GM19468 (cell line): Measurements from ENCODE around the gene ADPRS.

ENCODE experiments used
- ATAC-seq: cut with Tn5 transposase; IDR thresholded peaks from one replicate; pipeline ENCODE4 v1.9.1; 2021; ENCODE audit warnings: mild to moderate bottlenecking, moderate library complexity, moderate number of reproducible peaks; ENCODE audit not compliant: unreplicated experiment; ENCODE audit errors: extremely low read depth

ADPRS gene

DNA sequence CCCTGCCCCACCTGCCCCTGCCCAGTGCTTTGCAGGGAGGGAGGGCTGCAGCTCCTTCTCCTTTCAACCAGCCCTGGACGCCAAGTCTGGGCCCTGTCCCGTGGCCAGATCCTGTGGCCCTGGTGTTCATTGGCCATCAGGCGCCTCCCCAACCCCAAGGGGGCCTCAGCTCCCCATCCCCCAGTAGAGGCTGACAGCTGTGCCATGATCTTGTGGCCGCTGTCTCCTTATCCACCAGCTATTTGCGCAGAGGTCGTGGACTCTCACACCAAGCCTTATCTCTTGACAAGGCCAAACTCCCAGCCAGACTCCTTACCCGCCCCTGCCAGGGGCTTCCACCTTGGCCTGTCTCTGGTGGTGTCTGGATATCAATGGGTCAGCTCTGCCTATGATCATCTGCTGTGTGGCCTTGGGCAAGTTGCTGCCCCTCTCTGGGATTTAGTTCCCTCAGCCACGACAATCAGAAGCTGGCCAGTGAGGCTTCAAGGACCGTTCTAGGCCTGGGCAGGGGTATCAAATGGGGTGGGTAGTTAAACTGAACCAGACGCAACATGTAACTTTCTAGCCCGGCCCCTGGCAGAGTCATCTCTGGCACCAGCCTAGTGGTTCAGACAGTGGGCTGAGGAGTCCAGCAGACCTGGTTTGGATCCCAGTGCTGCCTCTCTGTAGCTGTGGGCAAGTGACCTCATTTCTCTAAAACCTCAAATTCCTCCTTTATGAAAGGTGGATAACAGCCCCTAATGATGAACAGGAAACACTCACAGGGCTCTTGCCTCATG lies 39.6 kb downstream of the ADPRS start:
- ATAC-seq: no peak

DNA sequence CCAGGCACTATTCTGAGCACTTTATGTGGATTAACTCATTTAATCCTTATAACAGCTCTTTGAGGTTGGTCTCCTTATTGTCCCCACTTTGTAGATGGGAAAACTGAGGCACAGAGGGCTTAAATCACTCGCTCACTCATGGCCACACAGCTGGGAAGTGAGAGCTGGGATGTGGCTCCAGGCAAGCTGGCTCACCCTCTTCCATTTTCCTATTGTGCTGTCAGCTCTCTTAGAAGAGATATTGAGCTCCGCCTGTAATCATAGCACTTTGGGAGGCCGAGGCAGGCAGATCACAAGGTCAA lies 40.2 kb downstream of the ADPRS start:
- no peak for ATAC-seq

DNA sequence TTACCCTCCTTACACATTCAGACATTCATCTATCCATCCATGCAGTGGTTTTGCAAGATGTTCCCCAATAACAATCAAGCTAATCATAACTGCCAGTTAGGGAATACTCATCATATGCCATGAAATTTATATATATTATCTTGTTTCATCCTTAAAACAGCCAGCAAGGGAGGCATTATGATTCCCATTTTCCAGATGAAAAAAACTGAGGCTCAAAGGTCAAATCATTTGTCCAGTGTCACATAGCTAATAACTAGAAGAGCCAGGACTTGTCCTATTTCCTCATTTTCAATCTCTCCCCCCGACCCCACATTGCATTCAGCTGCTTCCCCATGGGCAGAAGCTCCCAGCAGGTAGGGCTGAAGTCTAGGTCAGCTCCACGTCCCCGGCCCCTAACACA lies 43.3 kb downstream of the ADPRS start:
- ATAC-seq: no peak

DNA sequence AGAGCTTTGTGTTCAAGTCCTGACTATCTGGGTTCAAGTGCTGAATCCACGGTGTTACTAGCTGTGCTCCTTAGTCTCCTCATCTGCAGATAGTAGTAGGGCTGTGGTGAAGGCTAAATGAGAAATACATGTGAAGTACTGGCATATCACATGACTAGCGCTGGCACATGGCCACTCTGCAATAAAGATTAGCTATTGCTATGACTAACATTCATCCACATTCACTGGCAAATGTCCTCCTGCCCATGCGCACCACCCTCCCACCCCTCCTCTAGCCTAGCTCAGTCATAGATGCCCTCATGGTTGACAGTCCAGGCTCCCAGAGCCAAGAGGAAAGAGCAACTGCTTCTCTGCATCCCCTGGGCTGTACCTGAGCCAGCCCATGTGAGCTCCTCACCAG lies 44.8 kb downstream of the ADPRS start:
- ATAC-seq: no peak

DNA sequence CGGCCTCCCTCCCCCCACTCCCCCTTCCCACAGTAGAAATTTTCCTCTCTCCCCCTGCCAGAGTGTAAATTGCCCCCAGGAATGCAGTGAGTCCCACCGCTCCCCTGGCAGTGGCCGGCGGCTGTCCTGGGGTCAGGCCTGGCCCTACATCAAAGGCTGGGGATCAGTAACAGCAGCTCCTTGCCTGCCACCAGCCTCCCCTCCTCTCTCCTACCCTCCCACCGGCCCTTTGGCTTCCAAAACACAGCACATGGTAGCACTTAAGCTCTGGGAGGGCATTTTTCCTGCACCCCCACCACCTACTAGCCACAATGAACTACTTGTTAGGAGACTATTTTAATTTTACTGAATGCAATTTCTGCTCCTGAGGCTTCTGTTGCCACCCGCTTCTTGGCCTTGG lies 45.3 kb downstream of the ADPRS start:
- ATAC-seq: no peak

DNA sequence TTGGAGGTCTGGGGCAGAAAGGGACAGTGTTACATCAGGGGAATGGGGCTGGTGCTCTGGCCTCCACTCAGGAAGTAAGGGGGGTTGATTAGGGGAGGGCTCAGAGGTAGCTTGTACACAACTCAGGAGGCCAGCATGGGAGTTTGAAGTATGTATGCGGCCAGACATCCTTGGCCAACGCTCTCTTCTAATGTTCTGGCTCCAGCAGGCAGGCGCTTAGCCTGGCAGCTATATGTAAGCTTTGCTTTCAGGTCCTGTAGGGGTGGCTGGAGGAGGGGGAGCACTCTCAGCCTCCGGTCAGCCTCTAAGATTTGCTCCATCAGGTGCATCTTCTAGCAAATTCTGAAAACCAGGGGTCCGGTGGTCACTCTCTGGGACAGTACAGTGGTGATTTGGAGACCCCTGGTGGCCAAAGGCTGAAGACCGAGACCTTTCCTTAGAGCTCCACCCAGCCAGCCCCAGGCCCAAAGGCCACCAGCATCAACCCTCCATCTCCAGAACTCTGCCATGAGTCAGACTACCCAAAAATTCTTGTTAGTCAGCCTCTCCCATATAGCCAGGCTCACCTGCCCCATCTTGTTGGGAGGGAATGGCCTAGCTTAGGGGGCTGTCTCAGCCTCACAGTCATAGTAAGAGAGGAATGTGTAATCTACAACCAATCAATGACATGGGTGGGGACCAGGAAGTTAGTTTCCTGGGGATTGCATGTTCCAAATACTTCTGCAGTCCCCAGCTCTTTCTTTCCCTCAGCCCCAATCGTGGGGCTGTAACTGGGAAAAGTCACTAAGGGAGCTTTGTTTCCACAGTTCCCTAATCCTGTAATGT lies 46.0 kb downstream of the ADPRS start:
- no peak for ATAC-seq

DNA sequence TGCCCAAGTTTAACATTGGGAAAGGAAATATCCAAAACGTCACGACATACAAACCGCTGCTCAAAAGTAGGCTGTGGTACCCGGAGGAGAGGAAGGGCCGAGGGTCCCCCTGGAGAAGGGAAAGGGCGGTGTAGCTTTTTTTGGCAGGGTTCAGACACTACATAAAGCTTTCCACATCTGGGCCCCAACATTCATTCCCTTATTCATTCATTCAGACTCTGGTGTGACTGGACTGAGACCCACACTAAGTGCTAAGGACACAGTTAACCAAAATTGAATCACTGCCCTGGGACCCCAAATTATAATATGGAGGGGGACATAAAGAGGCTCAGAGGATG lies 46.6 kb downstream of the ADPRS start:
- no peak for ATAC-seq

DNA sequence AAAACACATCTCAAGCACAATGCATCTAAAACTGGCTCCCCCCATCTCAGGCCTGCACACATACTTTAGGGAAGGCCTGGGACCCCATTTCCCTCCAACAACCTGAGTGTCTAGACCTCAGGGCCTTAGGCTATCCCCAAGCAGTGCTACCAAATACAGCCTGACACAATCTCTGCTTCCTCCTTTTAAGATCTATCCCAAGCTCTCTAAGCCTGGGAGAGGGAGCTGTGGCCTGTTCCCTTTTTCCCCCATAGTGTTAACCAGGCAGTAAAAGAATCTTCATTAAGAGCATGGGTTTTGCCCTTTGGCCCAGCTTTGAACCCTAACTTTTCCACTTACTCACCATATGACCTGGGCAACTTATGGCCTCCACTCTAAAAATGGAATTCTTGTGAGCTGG lies 47.1 kb downstream of the ADPRS start:
- no peak for ATAC-seq

DNA sequence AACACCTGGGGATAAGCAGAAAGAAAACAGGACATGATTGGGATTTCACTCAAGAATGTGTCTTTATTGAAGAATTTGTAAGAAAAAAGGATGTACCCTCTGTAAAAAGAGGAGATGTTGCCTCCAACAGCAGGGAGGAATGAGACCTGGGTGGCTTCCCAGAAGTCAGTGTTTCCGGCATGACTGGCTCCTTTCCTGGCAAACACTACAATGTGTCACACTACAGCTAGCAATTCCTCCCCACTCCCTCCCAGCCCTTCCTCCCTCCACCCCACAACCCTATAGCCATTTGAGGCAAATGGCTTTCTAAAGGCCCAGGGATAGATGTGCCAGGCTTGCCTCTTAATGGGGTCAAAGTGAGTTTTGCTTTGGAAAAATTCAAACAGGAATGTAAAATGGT lies 47.8 kb downstream of the ADPRS start:
- no peak for ATAC-seq

DNA sequence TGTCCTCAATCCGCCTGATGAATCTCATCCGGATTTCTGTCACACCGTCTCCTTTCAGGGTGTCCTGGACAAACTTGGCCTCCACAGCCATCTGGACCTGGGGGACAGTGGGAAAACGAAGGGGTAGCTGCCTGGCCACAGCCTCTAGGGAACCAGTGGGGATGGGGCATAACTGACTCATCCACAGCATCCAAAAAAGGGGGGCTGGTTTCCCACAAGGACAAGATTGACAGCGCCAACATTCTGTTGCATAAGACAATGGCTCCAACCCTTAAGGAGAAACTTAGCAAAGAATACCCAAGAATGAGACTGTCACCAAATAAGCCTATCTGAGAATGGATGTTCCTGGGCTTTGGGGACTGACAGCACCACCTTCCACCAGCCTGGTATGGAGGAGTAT lies 48.5 kb downstream of the ADPRS start:
- ATAC-seq: no peak

DNA sequence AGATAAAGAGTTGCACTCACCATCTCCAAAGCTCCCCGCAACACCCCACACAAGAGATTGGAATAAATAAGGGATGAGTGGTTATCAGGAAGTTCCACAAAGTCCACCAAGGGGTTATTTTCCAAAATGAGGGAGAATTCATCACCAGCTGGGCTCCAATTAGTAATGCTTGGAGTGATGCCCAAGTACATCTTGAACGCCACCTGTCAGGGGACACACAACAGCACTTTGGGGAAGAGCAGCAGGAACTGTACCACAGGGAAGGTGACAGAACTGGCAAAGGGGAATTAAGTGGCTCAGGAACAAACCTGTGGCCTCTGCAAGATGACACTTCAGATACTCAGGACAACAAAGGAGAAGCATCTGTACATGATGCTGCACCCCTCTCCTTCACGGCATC lies 49.1 kb downstream of the ADPRS start:
- ATAC-seq: no peak

DNA sequence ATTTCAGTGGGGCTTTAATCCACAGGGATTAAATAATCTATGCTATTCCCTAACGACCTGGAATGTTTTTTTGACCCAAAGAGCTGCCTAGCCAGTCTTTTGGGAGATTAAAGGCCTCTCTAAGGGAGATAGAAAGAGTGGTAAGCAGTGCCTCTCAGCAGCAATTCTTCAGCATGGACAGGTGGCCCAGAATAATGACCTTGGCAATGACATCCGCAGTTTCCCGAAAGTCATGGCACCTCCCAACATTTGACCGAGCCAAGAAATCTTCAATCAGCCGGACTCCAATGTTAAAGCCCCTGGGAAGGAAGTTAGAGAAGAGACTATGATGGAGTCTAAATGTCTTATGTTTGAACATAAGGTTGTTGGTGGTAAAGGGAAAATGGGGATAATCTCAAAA lies 50.8 kb downstream of the ADPRS start:
- no peak for ATAC-seq

DNA sequence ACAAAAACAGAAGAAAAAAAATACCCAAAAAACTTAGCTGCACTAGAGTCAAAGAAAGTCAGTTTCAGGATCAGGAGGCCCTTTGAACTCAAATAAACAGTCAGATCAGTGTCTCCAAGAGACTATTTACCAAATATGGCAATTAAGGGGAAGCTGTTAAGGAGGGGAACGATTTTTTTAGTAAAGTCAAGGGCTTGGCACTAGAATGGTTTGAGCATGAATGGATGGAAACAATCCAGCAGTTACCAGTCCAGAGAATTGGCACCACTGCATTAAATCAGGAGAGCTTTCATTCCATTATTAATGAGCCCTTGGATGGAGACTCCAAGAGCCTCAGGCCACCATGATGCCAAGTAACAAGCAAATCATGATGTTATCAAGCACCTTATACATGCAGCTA lies 53.4 kb downstream of the ADPRS start:
- no peak for ATAC-seq

DNA sequence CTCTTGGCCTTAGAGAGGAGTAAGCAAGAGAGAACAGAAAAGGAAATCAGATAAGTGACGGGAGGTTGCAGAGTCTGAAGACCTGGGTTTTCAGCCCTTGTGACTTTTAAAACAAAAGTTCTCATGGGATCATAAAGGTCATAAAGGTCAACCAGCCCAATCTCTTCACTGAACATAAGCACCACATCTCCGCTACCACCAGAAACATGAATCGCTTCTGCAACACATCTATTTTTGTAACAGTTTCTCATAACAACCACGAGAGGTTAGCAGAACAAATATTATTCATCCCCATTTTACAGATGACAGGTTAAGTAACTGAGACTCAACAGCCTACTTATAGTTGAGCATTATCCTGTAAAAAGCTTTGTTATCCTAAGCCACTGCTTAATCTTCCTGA lies 54.7 kb downstream of the ADPRS start:
- ATAC-seq: no peak
